Endothelial cell of umbilical vein (primary cell): ENCODE measurements around the gene GSG1L. TPM values are rescaled to one million over a fixed set of nuclear protein-coding genes. Genes with fewer than 3 reads are reported as not detected.

ENCODE experiments used
- BruUV-seq: library from RNA; stranded (reverse); fragments of 400-500 nt; replicated peaks from 2 replicates; lab custom pipeline; 2021; lab: Mats Ljungman, UMichigan
- CTCF ChIA-PET: fragments of 300-600, 350-600 bp; sonication (Branson Sonifier 250); formaldehyde crosslinking; loops from one replicate; lab custom pipeline; 2021; ENCODE audit warnings: antibody characterized with exemption, inconsistent platforms; lab: Charles Lee
- POLR2A ChIA-PET: fragments of 300-600, 350-600 bp; sonication (Branson Sonifier 250); formaldehyde crosslinking; loops from one replicate; lab custom pipeline; 2021; ENCODE audit warnings: antibody characterized with exemption, inconsistent platforms; lab: Charles Lee
- DNase-seq: peaks from one replicate; pipeline ENCODE4 v3.0.0-alpha.2; 2011; ENCODE audit warnings: low read depth, low spot score
- FAIRE-seq: peaks from 2 replicates; lab custom pipeline; 2011; peaks lifted over from hg19 to GRCh38; lab: Jason Lieb, UNC
- H2AFZ ChIP-seq: 2 replicates; pipeline ENCODE4 v1.6.0; 2012; ENCODE audit warnings: low read depth, low read length, control low read depth, inconsistent platforms
- H3K27ac ChIP-seq: 2 replicates; pipeline ENCODE4 v1.5.1; 2011; ENCODE audit warnings: low read depth, mild to moderate bottlenecking, control low read depth, low read length, moderate library complexity; ENCODE audit not compliant: insufficient read depth
- H3K27me3 ChIP-seq, 2 experiments: 2 replicates each; pipeline versions ENCODE4 v1.6.0 to v1.6.1; 2011; ENCODE audit warnings: low read length in 2 of 2, mixed read lengths in 1 of 2; ENCODE audit not compliant: control insufficient read depth in 2 of 2, insufficient read depth in 2 of 2
- H3K36me3 ChIP-seq, 2 experiments: 2 replicates in 1 of 2; 3 replicates in 1 of 2; pipeline ENCODE4 v1.5.1; 2011; ENCODE audit warnings: low read length in 2 of 2, mild to moderate bottlenecking in 1 of 2, moderate library complexity in 1 of 2; ENCODE audit not compliant: control insufficient read depth in 2 of 2, insufficient read depth in 2 of 2; ENCODE audit errors: extremely low read depth in 1 of 2
- H3K4me1 ChIP-seq: 3 replicates; pipeline ENCODE4 v1.5.1; 2011; ENCODE audit warnings: mild to moderate bottlenecking, low read length; ENCODE audit not compliant: control insufficient read depth, insufficient read depth; ENCODE audit errors: extremely low read depth
- H3K4me2 ChIP-seq: 2 replicates; pipeline ENCODE4 v1.6.1; 2011; ENCODE audit warnings: low read length, control low read depth, mixed read lengths; ENCODE audit not compliant: insufficient read depth
- H3K4me3 ChIP-seq, 3 experiments: fragments of 200-600 bp in 1 of 3; sonication (generic), shearing (Covaris generic) in 1 of 3; replicated peaks in 1 of 3; 2 replicates each; pipeline ENCODE4 v1.5.1; 2011 to 2016; ENCODE audit warnings: control low read depth in 3 of 3, low read length in 3 of 3, mild to moderate bottlenecking in 2 of 3, inconsistent platforms in 1 of 3, low read depth in 1 of 3, moderate library complexity in 1 of 3; ENCODE audit not compliant: insufficient read depth in 1 of 3
- H3K79me2 ChIP-seq: 2 replicates; pipeline ENCODE4 v1.6.0; 2012; ENCODE audit warnings: low read length, inconsistent platforms; ENCODE audit not compliant: control insufficient read depth, insufficient read depth
- H3K9ac ChIP-seq: replicated peaks from 2 replicates; pipeline ENCODE3; 2011; ENCODE audit warnings: low read length, control low read depth; ENCODE audit not compliant: insufficient read depth; ENCODE audit errors: extremely low read depth
- H3K9me1 ChIP-seq: replicated peaks from 3 replicates; pipeline ENCODE4 v1.6.0; 2011; ENCODE audit warnings: mild to moderate bottlenecking, low read length; ENCODE audit not compliant: control insufficient read depth, insufficient read depth; ENCODE audit errors: extremely low read depth
- H3K9me3 ChIP-seq: replicated peaks from 2 replicates; pipeline ENCODE4 v1.5.1; 2012; ENCODE audit warnings: low read length, inconsistent platforms; ENCODE audit not compliant: control insufficient read depth, insufficient read depth
- H4K20me1 ChIP-seq: replicated peaks from 2 replicates; pipeline ENCODE3; 2011; ENCODE audit warnings: mild to moderate bottlenecking, low read length; ENCODE audit not compliant: control insufficient read depth, insufficient read depth; ENCODE audit errors: extremely low read depth
- EZH2 ChIP-seq: IDR thresholded peaks from 2 replicates; pipeline ENCODE4 v1.6.1; 2012; ENCODE audit warnings: borderline replicate concordance, low read depth, mild to moderate bottlenecking, moderate library complexity, low read length, inconsistent platforms; ENCODE audit not compliant: severe bottlenecking
- GATA2 ChIP-seq: IDR thresholded peaks from 2 replicates; pipeline ENCODE4 v1.7.0; 2011; ENCODE audit warnings: low read depth, mild to moderate bottlenecking, moderate library complexity, mixed read lengths, low read length; ENCODE audit not compliant: insufficient read length, insufficient read depth
- POLR2AphosphoS5 ChIP-seq: IDR thresholded peaks from 2 replicates; pipeline ENCODE4 v1.6.1; 2012; ENCODE audit warnings: low read depth, mild to moderate bottlenecking, control low read depth, low read length, moderate library complexity; ENCODE audit not compliant: insufficient read depth
- dilution Hi-C: fragments of 300-500 bp; cut with MboI; formaldehyde crosslinking; loops from one replicate; pipeline ENCODE4 v1.15.0; 2019; ENCODE audit warnings: low sequenced_read_pairs; ENCODE audit not compliant: extremely low pct_ligation_motif_present
- intact Hi-C: fragments of 100-400 bp; cut with micrococcal nuclease; formaldehyde crosslinking; loops from one replicate; pipeline ENCODE4 v1.10.0; 2022
- polyA plus RNA-seq, 4 experiments: library from polyadenylated mRNA; depleted of rRNA in 3 of 4; stranded (reverse) in 3 of 4; unstranded in 1 of 4; fragments of >200 nt; gene quantifications; 2 replicates each; pipeline versions ENCODE4 v1.2.1 to v1.2.3, GENCODE V29; 2011 to 2012; ENCODE audit warnings: missing spikeins in 1 of 4
- total RNA-seq: library from RNA; stranded (reverse); gene quantifications from 2 replicates; pipeline ENCODE4 v1.2.3, GENCODE V29; 2021
- TF ChIP-seq, protein P1 (sequence below), 2 donors: IDR thresholded peaks; 1 replicate in 1 of 2; 2 replicates in 1 of 2; pipeline ENCODE4 v1.5.1; 2011; ENCODE audit warnings: low read length in 2 of 2, mild to moderate bottlenecking in 2 of 2, moderate library complexity in 2 of 2, control low read depth in 1 of 2, inconsistent platforms in 1 of 2, low read depth in 1 of 2; ENCODE audit not compliant: insufficient read depth in 1 of 2; ENCODE audit errors: extremely low read depth in 1 of 2

Gene GSG1L
- total and polyA plus RNA-seq, 2 donors (not counting 3 experiments of a cell fraction or from before 2014, with no cell fraction given), result 0.06 TPM; not detected in 1

DNA sequence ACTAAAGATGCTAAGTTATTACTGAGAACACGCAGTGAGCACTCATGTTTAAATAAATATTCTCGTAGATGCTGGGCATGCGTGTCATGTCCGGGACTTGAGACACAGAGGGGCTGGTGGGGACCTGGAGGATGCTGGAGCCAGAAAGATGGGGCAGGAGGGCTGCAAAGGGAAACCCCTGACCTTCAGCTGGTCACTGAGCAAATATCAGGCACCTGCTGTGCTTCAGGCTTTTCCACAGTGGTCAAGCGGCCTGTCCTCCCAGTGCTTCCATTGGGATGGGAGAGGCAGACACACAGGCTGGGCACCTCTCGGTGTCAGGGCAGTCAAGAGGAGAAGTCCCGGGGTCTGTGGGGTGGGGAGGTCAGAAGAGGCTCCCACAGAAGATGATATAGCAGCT lies 211.4 kb downstream of the GSG1L start:
- Histone ChIP-seq H3K9ac (no peak overlapping the region), H3K9me1 (no peaks in the 10 kb centered on the region), H3K4me2 (no peak overlapping the region), H3K36me3 (no peaks in the 10 kb centered on the region), H3K4me1 (no peaks in the 10 kb centered on the region), H3K27me3 (peaks cover 0 to 4% of the 10 kb centered on the region in 2 experiments), H3K4me3 (no peak overlapping the region), H2AFZ (no peak overlapping the region), H4K20me1 (no peaks in the 10 kb centered on the region), H3K27ac (no peak overlapping the region), H3K9me3 (no peaks in the 10 kb centered on the region), H3K79me2 (no peaks in the 10 kb centered on the region)
- no peak for TF ChIP-seq EZH2
- FAIRE-seq (no peak), DNase-seq (no peak)
- CTCF ChIA-PET, result no interaction called here
- no TSS peak for BruUV-seq
- POLR2A ChIA-PET, result no interaction called here
- intact Hi-C loops (no loop called here), dilution Hi-C loops (no loop called here)

DNA sequence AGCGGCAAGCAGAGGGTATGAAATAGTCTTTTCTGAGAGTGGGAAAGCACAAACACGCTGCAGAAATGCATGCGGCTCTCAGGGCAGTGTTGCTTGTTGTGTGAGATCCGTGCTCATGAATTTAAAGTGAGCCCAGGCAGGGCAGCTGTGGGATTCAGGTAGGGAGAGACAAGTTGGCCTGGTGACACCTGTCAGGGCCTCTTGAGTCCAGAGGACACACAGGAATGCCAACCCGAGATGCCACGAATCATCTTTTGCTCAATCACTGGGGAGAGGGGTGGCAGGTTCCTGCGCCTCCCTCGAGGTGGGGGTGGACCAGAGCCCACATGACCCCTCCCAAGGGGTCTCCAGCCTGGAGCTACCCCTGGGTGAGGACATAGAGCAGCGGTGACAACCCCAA lies 211.9 kb downstream of the GSG1L start:
- H3K9me1 ChIP-seq, result no peaks in the 10 kb centered on the region
- no peaks in the 10 kb centered on the region for H3K4me1 ChIP-seq
- dilution Hi-C loops, result no loop called here
- no peaks in the 10 kb centered on the region for H3K79me2 ChIP-seq
- TF ChIP-seq, protein P1, sequence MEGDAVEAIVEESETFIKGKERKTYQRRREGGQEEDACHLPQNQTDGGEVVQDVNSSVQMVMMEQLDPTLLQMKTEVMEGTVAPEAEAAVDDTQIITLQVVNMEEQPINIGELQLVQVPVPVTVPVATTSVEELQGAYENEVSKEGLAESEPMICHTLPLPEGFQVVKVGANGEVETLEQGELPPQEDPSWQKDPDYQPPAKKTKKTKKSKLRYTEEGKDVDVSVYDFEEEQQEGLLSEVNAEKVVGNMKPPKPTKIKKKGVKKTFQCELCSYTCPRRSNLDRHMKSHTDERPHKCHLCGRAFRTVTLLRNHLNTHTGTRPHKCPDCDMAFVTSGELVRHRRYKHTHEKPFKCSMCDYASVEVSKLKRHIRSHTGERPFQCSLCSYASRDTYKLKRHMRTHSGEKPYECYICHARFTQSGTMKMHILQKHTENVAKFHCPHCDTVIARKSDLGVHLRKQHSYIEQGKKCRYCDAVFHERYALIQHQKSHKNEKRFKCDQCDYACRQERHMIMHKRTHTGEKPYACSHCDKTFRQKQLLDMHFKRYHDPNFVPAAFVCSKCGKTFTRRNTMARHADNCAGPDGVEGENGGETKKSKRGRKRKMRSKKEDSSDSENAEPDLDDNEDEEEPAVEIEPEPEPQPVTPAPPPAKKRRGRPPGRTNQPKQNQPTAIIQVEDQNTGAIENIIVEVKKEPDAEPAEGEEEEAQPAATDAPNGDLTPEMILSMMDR (IDR thresholded peaks at IDR 0.05; ENCODE audit: extremely low read depth in 1 of 2, insufficient read depth in 1 of 2, low read depth in 1 of 2, low read length in 2 of 2), result no peak
- no peak for TF ChIP-seq POLR2AphosphoS5
- no peak for TF ChIP-seq EZH2
- no peak for TF ChIP-seq GATA2
- no peak for FAIRE-seq
- H3K27ac ChIP-seq, result no peak overlapping the region
- H3K9ac ChIP-seq, result no peak overlapping the region
- no peak for DNase-seq
- H3K9me3 ChIP-seq, result no peaks in the 10 kb centered on the region
- H3K4me2 ChIP-seq, result no peak overlapping the region
- no peak overlapping the region for H2AFZ ChIP-seq
- no peaks in the 10 kb centered on the region for H3K36me3 ChIP-seq
- intact Hi-C loops, result no loop called here
- POLR2A ChIA-PET, result no interaction called here
- H3K27me3 ChIP-seq, result peaks cover 0 to 4% of the 10 kb centered on the region in 2 experiments
- H4K20me1 ChIP-seq, result no peaks in the 10 kb centered on the region
- BruUV-seq, result no TSS peak
- H3K4me3 ChIP-seq, result no peak overlapping the region
- CTCF ChIA-PET, result no interaction called here
